CD8-positive, alpha-beta memory T cell (primary cell): Measurements from ENCODE around the gene NHLRC2. TPM values are rescaled to one million over a fixed set of nuclear protein-coding genes. Genes with fewer than 3 reads are reported as not detected.
A peak's percentile ranks its signal among the peaks of the same experiment; 100 is the strongest.
"Not testable (repeated sequence)": the region's sequence is repeated elsewhere in the genome, so short reads cannot be mapped to it uniquely, and the experiment has no call there.

Source experiments
- CTCF ChIA-PET: fragments of 350-600 bp; sonication (Branson Sonifier 250); formaldehyde crosslinking; loops from one replicate; lab custom pipeline; 2021; ENCODE audit warnings: antibody characterized with exemption; lab: Charles Lee
- POLR2A ChIA-PET: fragments of 350-600 bp; sonication (Branson Sonifier 250); formaldehyde crosslinking; loops from one replicate; lab custom pipeline; 2021; ENCODE audit warnings: antibody characterized with exemption; lab: Charles Lee
- DNase-seq, 5 donors: peaks; one replicate each; pipeline versions ENCODE4 v3.0.0 to v3.0.0-alpha.2; 2020 to 2022; ENCODE audit warnings: mixed read lengths in 1 of 5
- H3K27ac ChIP-seq: one replicate; pipeline ENCODE4 v1.7.0; 2013; ENCODE audit warnings: low read depth, mild to moderate bottlenecking, low read length, moderate library complexity
- H3K27me3 ChIP-seq: 2 replicates; pipeline ENCODE4 v1.7.0; 2013; ENCODE audit warnings: low read length, mild to moderate bottlenecking; ENCODE audit not compliant: insufficient read depth, poor library complexity, severe bottlenecking
- H3K36me3 ChIP-seq: 2 replicates; pipeline ENCODE4 v1.7.0; 2013; ENCODE audit warnings: mild to moderate bottlenecking, low read length, moderate library complexity; ENCODE audit not compliant: insufficient read depth
- H3K4me1 ChIP-seq: 2 replicates; pipeline ENCODE4 v1.7.0; 2013; ENCODE audit warnings: mild to moderate bottlenecking, low read length, moderate library complexity; ENCODE audit not compliant: insufficient read depth
- H3K4me3 ChIP-seq: 2 replicates; pipeline ENCODE4 v1.7.0; 2013; ENCODE audit warnings: mild to moderate bottlenecking, low read length
- H3K9me3 ChIP-seq: 2 replicates; pipeline ENCODE4 v1.7.0; 2013; ENCODE audit warnings: mild to moderate bottlenecking, low read length
- H3K27ac Mint-ChIP-seq, 8 donors: one replicate each; pipeline ENCODE4 v1.8.0; 2020 to 2021; ENCODE audit warnings: mixed read lengths in 8 of 8, mild to moderate bottlenecking in 6 of 8, inconsistent platforms in 3 of 8, moderate library complexity in 3 of 8
- H3K27me3 Mint-ChIP-seq, 2 donors: one replicate each; pipeline ENCODE4 v1.8.0; 2020 to 2021; ENCODE audit warnings: mixed read lengths in 2 of 2, mild to moderate bottlenecking in 1 of 2, moderate library complexity in 1 of 2
- H3K36me3 Mint-ChIP-seq, 3 donors: one replicate each; pipeline ENCODE4 v1.8.0; 2020 to 2021; ENCODE audit warnings: mixed read lengths in 3 of 3, inconsistent platforms in 1 of 3, mild to moderate bottlenecking in 1 of 3
- H3K4me1 Mint-ChIP-seq, 3 donors: one replicate each; pipeline ENCODE4 v1.8.0; 2020 to 2021; ENCODE audit warnings: mixed read lengths in 3 of 3, inconsistent platforms in 1 of 3, mild to moderate bottlenecking in 1 of 3
- H3K4me3 Mint-ChIP-seq, 7 donors: one replicate each; pipeline ENCODE4 v1.8.0; 2020 to 2021; ENCODE audit warnings: mixed read lengths in 7 of 7, mild to moderate bottlenecking in 6 of 7, moderate library complexity in 4 of 7, inconsistent platforms in 2 of 7
- H3K9me3 Mint-ChIP-seq, 5 donors: one replicate each; pipeline ENCODE4 v1.8.0; 2020 to 2022; ENCODE audit warnings: mixed read lengths in 5 of 5, mild to moderate bottlenecking in 3 of 5, moderate library complexity in 2 of 5, inconsistent platforms in 1 of 5
- polyA plus RNA-seq: library from polyadenylated mRNA; unstranded; fragments of 300-500 nt; fragmentation: Illumina TruSeq; gene quantifications from one replicate; pipeline ENCODE4 v1.2.3, GENCODE V29; 2021
- total RNA-seq, 2 experiments: library from RNA; stranded (reverse); gene quantifications; one replicate each; pipeline ENCODE4 v1.2.3, GENCODE V29; 2021

Gene NHLRC2
- total and polyA plus RNA-seq, 3 experiments from 2014 or later, result 7.3 to 33.1 (median 30.8) TPM

DNA sequence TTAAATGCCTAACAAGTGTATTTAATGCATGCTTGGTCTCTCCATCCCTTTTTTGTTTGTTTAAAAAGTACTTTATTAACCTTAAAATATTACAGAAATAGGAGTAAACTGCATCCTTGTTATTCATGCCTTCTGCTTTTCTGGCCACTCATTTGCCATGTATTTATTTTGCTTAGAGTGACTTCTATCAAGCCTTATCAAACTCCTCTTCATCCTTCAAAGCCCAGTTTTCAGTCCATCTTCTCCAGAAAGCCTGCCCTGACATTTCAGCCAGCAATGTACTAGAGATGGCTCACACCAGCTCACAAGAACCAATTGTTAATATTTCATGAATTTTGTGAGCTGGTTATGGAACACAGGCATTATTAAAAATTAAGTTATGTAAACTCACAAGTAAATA, 82.8 kb downstream of the NHLRC2 start:
- Histone ChIP-seq H3K4me1 (no peaks in the 10 kb centered on the region), H3K27ac (no peak overlapping the region), H3K4me3 (no peak overlapping the region), H3K36me3 (no peaks in the 10 kb centered on the region), H3K9me3 (no peaks in the 10 kb centered on the region), H3K27me3 (no peaks in the 10 kb centered on the region)
- peaks cover 8% of the 10 kb centered on the region in 2 donors for H3K27me3 Mint-ChIP-seq
- ChIA-PET CTCF (interaction anchor here (1.0 kb wide), 1 partner anchor 95 kb away, joined by 3 read pairs; no protein-coding TSS in a partner anchor), POLR2A (no interaction called here)
- DNase-seq, result no peak
- no peaks in the 10 kb centered on the region for H3K4me1 Mint-ChIP-seq
- H3K27ac Mint-ChIP-seq, result no peak overlapping the region
- no peak overlapping the region for H3K4me3 Mint-ChIP-seq
- peaks cover 0 to 2% (median 0%) of the 10 kb centered on the region in 5 donors for H3K9me3 Mint-ChIP-seq
- H3K36me3 Mint-ChIP-seq, result peaks cover 0 to 6% (median 0%) of the 10 kb centered on the region in 3 donors

DNA sequence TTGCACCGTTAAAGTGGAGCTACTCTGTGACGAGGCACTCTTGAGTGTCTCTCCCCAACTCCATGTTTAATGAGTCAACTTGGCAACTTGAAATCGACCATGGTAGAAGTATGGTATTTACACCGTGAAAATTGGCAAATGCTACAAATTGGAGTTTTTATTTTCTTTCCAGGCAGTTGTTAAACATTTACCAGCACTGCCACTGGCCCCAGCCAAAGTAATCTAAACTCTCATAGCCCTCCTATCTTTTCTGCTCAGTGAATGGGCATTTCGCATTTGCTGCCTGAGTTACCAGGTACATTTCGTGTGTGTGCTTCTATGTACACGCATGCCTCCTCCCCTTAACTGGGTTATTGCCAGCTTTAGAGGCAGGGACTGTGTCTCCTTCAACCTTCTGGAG, 83.3 kb downstream of the NHLRC2 start:
- Histone ChIP-seq H3K4me3 (no peak overlapping the region), H3K27ac (no peak overlapping the region), H3K4me1 (no peaks in the 10 kb centered on the region), H3K27me3 (no peaks in the 10 kb centered on the region), H3K9me3 (no peaks in the 10 kb centered on the region), H3K36me3 (no peaks in the 10 kb centered on the region)
- POLR2A ChIA-PET, result no interaction called here
- CTCF ChIA-PET, result interaction anchor here (1.0 kb wide), 1 partner anchor 95 kb away, joined by 3 read pairs; no protein-coding TSS in a partner anchor
- Mint-ChIP-seq H3K4me1 (no peaks in the 10 kb centered on the region), H3K4me3 (no peak overlapping the region), H3K36me3 (peaks cover 0 to 6% (median 0%) of the 10 kb centered on the region in 3 donors), H3K27me3 (peaks cover 8% of the 10 kb centered on the region in 2 donors), H3K9me3 (peaks cover 0 to 2% (median 0%) of the 10 kb centered on the region in 5 donors), H3K27ac (peak overlapping the region in 1 of 8 donors; percentile 27)
- DNase-seq, result no peak

DNA sequence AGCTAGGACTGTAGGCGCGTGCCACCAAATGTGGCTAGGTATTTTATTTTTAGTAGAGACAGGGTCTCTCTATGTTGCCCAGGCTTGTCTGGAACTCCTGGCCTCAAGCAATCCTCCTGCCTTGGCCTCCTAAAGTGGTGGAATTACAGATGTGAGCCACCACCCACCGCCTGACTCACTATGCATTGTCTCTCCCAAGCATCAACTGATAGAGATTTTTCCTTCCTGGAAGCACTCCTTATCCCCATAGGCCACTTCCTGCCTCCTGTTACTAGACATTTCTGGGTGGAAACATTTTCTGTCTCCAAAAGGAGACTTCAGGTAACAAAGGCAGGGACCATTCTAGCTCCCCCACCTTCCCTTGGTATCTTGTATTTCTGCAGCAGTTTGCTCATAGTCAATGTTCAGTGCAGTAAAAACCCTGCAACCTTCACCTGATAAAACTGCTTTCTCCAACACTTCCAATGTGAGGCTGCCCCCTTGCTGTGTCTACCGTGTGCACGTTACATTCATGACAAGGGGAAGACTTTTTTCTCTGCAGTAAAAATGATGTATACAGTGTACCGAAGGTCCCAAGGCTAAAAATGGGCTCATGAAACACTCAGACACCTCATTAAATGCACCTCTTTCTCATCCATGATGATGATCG, 84.9 kb downstream of the NHLRC2 start:
- H3K4me3 ChIP-seq, result no peak overlapping the region
- H3K4me1 ChIP-seq, result no peaks in the 10 kb centered on the region
- no peak overlapping the region for H3K27ac ChIP-seq
- Mint-ChIP-seq H3K4me1 (no peaks in the 10 kb centered on the region), H3K27ac (peak overlapping the region in 1 of 8 donors; percentile 26), H3K27me3 (peaks cover 8% of the 10 kb centered on the region in 2 donors), H3K9me3 (peaks cover 0 to 2% (median 0%) of the 10 kb centered on the region in 5 donors), H3K36me3 (peaks cover 0 to 6% (median 0%) of the 10 kb centered on the region in 3 donors), H3K4me3 (no peak overlapping the region)
- no peaks in the 10 kb centered on the region for H3K36me3 ChIP-seq
- no peaks in the 10 kb centered on the region for H3K9me3 ChIP-seq
- no peak for DNase-seq
- POLR2A ChIA-PET, result no interaction called here
- CTCF ChIA-PET, result no interaction called here
- no peaks in the 10 kb centered on the region for H3K27me3 ChIP-seq

DNA sequence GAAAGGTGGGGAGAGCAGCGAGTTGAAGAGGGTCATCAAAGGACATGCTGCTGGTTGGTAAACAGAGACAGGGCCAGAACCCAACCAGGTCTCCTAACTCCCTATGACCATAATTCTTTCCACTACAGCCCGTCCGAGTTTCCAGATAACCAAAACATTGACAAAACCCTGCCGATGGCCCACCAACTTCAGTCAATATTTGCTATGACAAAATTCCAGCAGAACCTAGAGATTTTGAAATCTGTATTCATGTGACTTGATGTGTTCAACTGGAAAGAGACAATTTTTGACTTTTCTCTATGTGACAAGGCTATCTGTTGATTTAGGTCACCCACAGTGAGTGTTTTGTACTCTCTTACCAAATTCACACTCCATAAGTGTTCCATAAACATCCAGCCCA, 86.7 kb downstream of the NHLRC2 start:
- Mint-ChIP-seq H3K9me3 (peaks cover 0 to 2% (median 0%) of the 10 kb centered on the region in 5 donors), H3K27me3 (peaks cover 8% of the 10 kb centered on the region in 2 donors), H3K4me1 (no peaks in the 10 kb centered on the region), H3K27ac (no peak overlapping the region), H3K36me3 (no peaks in the 10 kb centered on the region), H3K4me3 (no peak overlapping the region)
- ChIA-PET POLR2A (no interaction called here), CTCF (no interaction called here)
- Histone ChIP-seq H3K27ac (no peak overlapping the region), H3K4me1 (no peaks in the 10 kb centered on the region), H3K27me3 (no peaks in the 10 kb centered on the region), H3K36me3 (no peaks in the 10 kb centered on the region), H3K9me3 (no peaks in the 10 kb centered on the region), H3K4me3 (no peak overlapping the region)
- DNase-seq, result no peak

DNA sequence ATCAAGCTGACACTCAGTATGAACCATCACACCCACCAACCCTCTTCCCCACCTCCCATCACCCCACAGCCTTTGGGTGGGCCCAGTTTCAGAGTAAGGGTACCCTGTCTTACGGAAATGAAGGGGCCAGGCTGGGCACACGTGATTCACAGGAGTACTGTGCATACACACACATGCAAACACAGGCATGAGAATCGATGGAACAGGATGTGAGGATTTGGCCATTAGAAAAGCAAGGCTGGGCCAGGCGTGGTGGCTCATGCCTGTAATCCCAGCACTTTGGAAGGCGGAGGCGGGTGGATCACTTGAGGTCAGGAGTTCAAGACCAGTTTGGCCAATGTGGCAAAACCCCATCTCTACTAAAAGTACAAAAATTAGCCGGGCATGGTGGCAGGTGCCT, 88.7 kb downstream of the NHLRC2 start:
- H3K9me3 ChIP-seq, H3K27ac ChIP-seq, CTCF ChIA-PET, DNase-seq, H3K36me3 ChIP-seq, H3K4me3 ChIP-seq, H3K27ac Mint-ChIP-seq, H3K36me3 Mint-ChIP-seq, H3K27me3 Mint-ChIP-seq, H3K27me3 ChIP-seq, POLR2A ChIA-PET, H3K9me3 Mint-ChIP-seq, H3K4me3 Mint-ChIP-seq, H3K4me1 ChIP-seq: not testable (repeated sequence)
- peaks cover 3 to 10% (median 5%) of the 10 kb centered on the region in 3 donors for H3K4me1 Mint-ChIP-seq

DNA sequence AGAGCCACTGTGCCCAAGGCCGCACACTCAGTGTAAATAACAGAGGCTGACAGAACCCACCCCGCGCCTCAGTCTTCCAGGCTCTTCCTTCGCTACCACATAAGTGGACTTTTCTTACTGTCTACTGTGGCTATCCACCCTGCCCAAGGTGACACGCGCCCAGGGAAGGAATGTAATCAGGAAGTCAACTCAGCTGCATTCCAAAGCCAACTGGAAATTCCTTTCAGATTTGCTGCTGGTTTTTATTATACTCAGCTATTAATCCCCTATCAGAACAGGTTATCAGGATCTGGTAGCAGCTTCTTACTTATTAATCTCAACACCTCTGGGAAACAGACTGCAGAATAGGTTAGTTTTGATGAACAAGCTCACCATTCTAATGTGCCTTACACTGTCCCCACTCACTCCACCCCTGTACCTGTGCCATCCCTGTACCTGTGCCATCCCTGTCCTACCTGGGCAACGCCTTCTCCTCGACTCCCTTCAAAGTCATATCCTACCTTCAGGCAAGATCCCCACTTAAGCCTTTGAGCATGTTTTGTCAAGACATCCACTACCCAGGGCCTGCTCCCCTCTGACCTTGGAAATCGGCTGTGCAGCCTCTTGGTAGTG, 90.7 kb downstream of the NHLRC2 start:
- Mint-ChIP-seq H3K27ac (peak overlapping the region in 1 of 8 donors; percentile 59), H3K36me3 (no peaks in the 10 kb centered on the region), H3K4me3 (no peak overlapping the region), H3K4me1 (peaks cover 3 to 10% (median 5%) of the 10 kb centered on the region in 3 donors), H3K27me3 (peaks cover 0 to 6% of the 10 kb centered on the region in 2 donors), H3K9me3 (peaks cover 0 to 2% (median 0%) of the 10 kb centered on the region in 5 donors)
- no peaks in the 10 kb centered on the region for H3K27me3 ChIP-seq
- no peak overlapping the region for H3K27ac ChIP-seq
- no peaks in the 10 kb centered on the region for H3K4me1 ChIP-seq
- H3K4me3 ChIP-seq, result no peak overlapping the region
- POLR2A ChIA-PET, result no interaction called here
- CTCF ChIA-PET, result interaction anchor here (1.0 kb wide), 1 partner anchor 15 kb away, joined by 3 read pairs; no protein-coding TSS in a partner anchor
- H3K36me3 ChIP-seq, result no peaks in the 10 kb centered on the region
- no peak for DNase-seq
- no peaks in the 10 kb centered on the region for H3K9me3 ChIP-seq

GRCh38 chr10:113945687-113946085, 91.2 kb downstream of the NHLRC2 start:
- no peaks in the 10 kb centered on the region for H3K36me3 Mint-ChIP-seq
- H3K27ac ChIP-seq, result no peak overlapping the region
- POLR2A ChIA-PET, result no interaction called here
- H3K27me3 ChIP-seq, result no peaks in the 10 kb centered on the region
- H3K4me3 ChIP-seq, result no peak overlapping the region
- peaks cover 0 to 2% (median 0%) of the 10 kb centered on the region in 5 donors for H3K9me3 Mint-ChIP-seq
- no peaks in the 10 kb centered on the region for H3K4me1 ChIP-seq
- peaks cover 0 to 6% of the 10 kb centered on the region in 2 donors for H3K27me3 Mint-ChIP-seq
- H3K27ac Mint-ChIP-seq, result no peak overlapping the region
- no peaks in the 10 kb centered on the region for H3K9me3 ChIP-seq
- CTCF ChIA-PET, result no interaction called here
- no peak for DNase-seq
- no peak overlapping the region for H3K4me3 Mint-ChIP-seq
- peaks cover 3 to 10% (median 5%) of the 10 kb centered on the region in 3 donors for H3K4me1 Mint-ChIP-seq
- no peaks in the 10 kb centered on the region for H3K36me3 ChIP-seq
